Right lobe of liver (tissue), 6 donors: ENCODE results near the gene GNG11. TPM values are rescaled to one million over a fixed set of nuclear protein-coding genes. Genes with fewer than 3 reads are reported as not detected.
A peak's percentile ranks its signal among the peaks of the same experiment; 100 is the strongest.

Experiments
- ATAC-seq, 4 donors: fragments of 200-7000 bp; cut with Tn5 transposase; one replicate each; pipeline ENCODE4 v1.9.1; 2020; ENCODE audit warnings: mild to moderate bottlenecking in 4 of 4, moderate library complexity in 4 of 4
- DNase-seq, 3 donors: peaks; one replicate each; pipeline ENCODE4 v3.0.0-alpha.2; 2020
- H3K27ac ChIP-seq, 3 donors: fragments of 200-600 bp; one replicate each; pipeline ENCODE4 v1.8.0; 2022
- H3K27me3 ChIP-seq, 2 donors: fragments of 200-600 bp; one replicate each; pipeline ENCODE4 v1.8.0; 2022
- H3K36me3 ChIP-seq, 4 donors: fragments of 200-600 bp; sonication (generic) in 1 of 4; one replicate each; pipeline versions ENCODE4 v1.5.1 to v1.8.0; 2017 to 2022; ENCODE audit warnings: control low read depth in 1 of 4
- H3K4me1 ChIP-seq, 4 donors: fragments of 200-600 bp; sonication (generic) in 1 of 4; one replicate each; pipeline versions ENCODE4 v1.5.1 to v1.8.0; 2017 to 2022; ENCODE audit warnings: control low read depth in 1 of 4
- H3K4me3 ChIP-seq, 3 donors: fragments of 200-600 bp; one replicate each; pipeline ENCODE4 v1.8.0; 2022
- H3K9me3 ChIP-seq, 4 donors: fragments of 200-600 bp; sonication (generic) in 1 of 4; one replicate each; pipeline versions ENCODE4 v1.5.1 to v1.8.0; 2017 to 2022; ENCODE audit warnings: control low read depth in 1 of 4
- POLR2A ChIP-seq: fragments of 450-650 bp; IDR thresholded peaks from one replicate; pipeline ENCODE4 v1.6.1; 2017; ENCODE audit warnings: antibody characterized with exemption, mild to moderate bottlenecking
- WGBS: methylation state at CpG from one replicate; pipeline ENCODE4 v1.1.6; 2018; ENCODE audit warnings: low coverage, low lambda C conversion rate; ENCODE audit not compliant: insufficient coverage; ENCODE audit errors: missing lambda C conversion rate; 5-methylcytosine and 5-hydroxymethylcytosine counted together
- intact Hi-C, 2 donors: fragments of 100-400 bp; cut with DNase I; formaldehyde crosslinking; loops; one replicate each; pipeline versions ENCODE4 v1.11.2 to v1.14.1; 2022
- total RNA-seq, 6 experiments: library from RNA; depleted of rRNA in 2 of 6; stranded (reverse); fragments of >200 nt in 2 of 6; fragmentation: NEBNext Ultra II Directional in 3 of 6; extraction: Animal tissue kit (Norgen Biotek cat#: 25700) in 3 of 6; gene quantifications; one replicate each; pipeline versions ENCODE4 v1.1.0 to v1.2.4, GENCODE V29; 2016 to 2023
- TF ChIP-seq, protein P1 (sequence below), 4 donors: fragments of 200-600 bp in 3 of 4; fragments of 450-650 bp in 1 of 4; IDR thresholded peaks; one replicate each; pipeline versions ENCODE4 v1.5.1 to v1.8.0; 2016 to 2022; ENCODE audit warnings: antibody characterized with exemption in 4 of 4, mild to moderate bottlenecking in 2 of 4
- donor health status: DM: no; HTN: yes; CAD: no.
- donor health status: DM: no; HTN: no; CAD: no.
- donor health status: DM: no; HTN: no; CAD: no.
- donor health status: DM: no; HTN: yes; CAD: no.
- donor health status: DM: no; HTN: yes; CAD: no.

GNG11 gene
- total RNA-seq, 6 experiments from 2014 or later: 0.86 to 6.1 (median 4.0) TPM

DNA sequence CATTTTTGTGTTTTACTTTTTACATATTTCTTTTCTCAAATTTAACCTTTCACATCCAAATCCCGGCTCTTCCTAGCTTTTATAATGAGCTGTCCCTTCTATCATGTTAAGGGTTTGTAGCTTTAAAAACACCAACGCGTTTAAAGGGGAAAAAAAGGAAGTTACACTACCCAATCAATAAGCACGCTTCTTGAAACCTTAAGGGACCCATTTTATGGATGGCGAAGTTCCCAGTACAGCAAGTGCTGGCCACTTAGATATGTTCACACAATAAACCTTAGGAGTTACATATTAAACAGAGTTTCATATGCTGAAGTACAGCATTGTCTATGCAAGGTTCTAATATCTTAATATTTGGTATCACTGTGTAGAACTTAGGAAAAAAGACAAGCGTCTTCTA, 1.8 kb downstream of the GNG11 start:
- ATAC-seq (no peak), DNase-seq (no peak)
- peak overlapping the region; percentile 37 to 49 (median 46) for H3K4me3 ChIP-seq
- no peaks in the 10 kb centered on the region for H3K27me3 ChIP-seq
- H3K36me3 ChIP-seq: no peaks in the 10 kb centered on the region
- TF ChIP-seq, protein P1, sequence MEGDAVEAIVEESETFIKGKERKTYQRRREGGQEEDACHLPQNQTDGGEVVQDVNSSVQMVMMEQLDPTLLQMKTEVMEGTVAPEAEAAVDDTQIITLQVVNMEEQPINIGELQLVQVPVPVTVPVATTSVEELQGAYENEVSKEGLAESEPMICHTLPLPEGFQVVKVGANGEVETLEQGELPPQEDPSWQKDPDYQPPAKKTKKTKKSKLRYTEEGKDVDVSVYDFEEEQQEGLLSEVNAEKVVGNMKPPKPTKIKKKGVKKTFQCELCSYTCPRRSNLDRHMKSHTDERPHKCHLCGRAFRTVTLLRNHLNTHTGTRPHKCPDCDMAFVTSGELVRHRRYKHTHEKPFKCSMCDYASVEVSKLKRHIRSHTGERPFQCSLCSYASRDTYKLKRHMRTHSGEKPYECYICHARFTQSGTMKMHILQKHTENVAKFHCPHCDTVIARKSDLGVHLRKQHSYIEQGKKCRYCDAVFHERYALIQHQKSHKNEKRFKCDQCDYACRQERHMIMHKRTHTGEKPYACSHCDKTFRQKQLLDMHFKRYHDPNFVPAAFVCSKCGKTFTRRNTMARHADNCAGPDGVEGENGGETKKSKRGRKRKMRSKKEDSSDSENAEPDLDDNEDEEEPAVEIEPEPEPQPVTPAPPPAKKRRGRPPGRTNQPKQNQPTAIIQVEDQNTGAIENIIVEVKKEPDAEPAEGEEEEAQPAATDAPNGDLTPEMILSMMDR (IDR thresholded peaks at IDR 0.05): no peak
- TF ChIP-seq POLR2A: no peak
- intact Hi-C loops: no loop called here
- 42% methylated on average over 6 of the region's 6 CpGs for WGBS
- H3K9me3 ChIP-seq: no peaks in the 10 kb centered on the region
- peaks cover 0 to 4% (median 0%) of the 10 kb centered on the region in 4 donors for H3K4me1 ChIP-seq
- H3K27ac ChIP-seq: peak overlapping the region; percentile 4 to 34 (median 24)

DNA sequence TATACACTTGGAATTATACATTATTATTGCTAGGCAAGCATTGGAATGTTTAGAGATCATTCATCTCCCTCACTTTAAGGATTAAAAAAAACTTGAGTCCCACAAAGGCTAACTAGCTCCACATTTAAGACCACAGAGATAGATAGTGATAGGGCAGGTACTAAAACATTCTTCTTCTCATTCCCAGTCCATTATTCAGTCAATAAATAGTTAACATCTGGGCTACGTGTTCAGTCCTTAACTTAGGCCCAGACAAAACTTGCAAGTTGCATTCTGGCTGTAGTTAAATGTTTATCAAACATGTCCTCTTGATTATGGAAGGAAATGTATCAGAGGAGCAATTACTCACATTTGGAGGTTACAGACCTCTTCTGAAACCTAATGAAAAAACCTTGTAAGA, 2.4 kb downstream of the GNG11 start:
- peak overlapping the region; percentile 37 to 49 (median 46) for H3K4me3 ChIP-seq

DNA sequence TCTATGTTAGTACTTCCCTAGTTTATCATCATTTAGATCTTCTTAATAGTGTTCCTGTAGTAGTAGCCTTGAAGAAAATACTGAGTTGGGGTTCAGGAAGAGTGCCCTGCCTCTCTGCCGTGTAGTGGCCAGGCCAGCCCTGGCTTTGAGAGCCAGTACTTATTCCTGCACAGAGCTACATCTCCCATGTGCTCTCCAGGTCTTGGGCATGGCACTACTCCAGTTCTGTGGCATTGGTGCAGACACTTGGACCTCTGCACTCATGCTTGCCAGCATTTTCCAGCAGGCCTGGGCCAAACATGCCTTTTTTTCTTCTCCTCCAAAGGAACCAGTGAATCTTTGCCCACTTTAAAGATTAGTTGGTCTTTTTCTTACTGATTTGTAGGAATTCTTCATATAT, 5.3 kb downstream of the GNG11 start:
- Histone ChIP-seq H3K27ac (no peak overlapping the region), H3K4me3 (no peak overlapping the region), H3K4me1 (peaks cover 0 to 4% (median 0%) of the 10 kb centered on the region in 4 donors), H3K36me3 (no peaks in the 10 kb centered on the region), H3K27me3 (no peaks in the 10 kb centered on the region), H3K9me3 (no peaks in the 10 kb centered on the region)
- DNase-seq: no peak
- no peak for ATAC-seq
- intact Hi-C loops: no loop called here
- TF ChIP-seq, protein P1 (IDR thresholded peaks at IDR 0.05): no peak
- no peak for TF ChIP-seq POLR2A
- 50% methylated on average over 1 of the region's 1 CpG for WGBS

More for the DNA sequence above, 2.4 kb downstream of the GNG11 start:
- Histone ChIP-seq H3K4me1 (peaks cover 0 to 4% (median 0%) of the 10 kb centered on the region in 4 donors), H3K27ac (peak overlapping the region in 2 of 3 donors; percentile 4 to 24), H3K27me3 (no peaks in the 10 kb centered on the region), H3K36me3 (no peaks in the 10 kb centered on the region), H3K9me3 (no peaks in the 10 kb centered on the region)
- 31% methylated on average over 1 of the region's 1 CpG for WGBS
- ATAC-seq: no peak
- TF ChIP-seq, protein P1 (IDR thresholded peaks at IDR 0.05): no peak
- TF ChIP-seq POLR2A: no peak
- DNase-seq: no peak
- intact Hi-C loops: no loop called here

DNA sequence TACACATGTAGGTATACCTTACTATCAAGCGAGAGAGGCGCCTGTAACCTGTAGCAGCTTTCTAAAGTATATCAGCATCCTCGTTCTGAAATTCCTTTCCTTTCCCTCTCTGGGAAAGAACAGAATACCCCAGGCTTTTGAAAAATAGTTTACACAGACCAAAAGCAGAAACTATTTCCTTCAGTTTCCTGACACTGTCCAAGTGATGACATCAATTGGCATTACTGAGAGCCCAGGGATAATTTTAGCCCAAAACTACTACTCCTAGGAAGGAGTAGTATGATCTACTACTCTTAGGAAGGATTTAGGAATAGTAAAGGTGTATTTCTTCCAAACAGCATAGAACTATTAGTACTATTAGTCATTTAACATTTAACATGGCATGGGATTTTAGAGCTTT, 6.0 kb downstream of the GNG11 start:
- H3K4me1 ChIP-seq: no peaks in the 10 kb centered on the region
- no peaks in the 10 kb centered on the region for H3K9me3 ChIP-seq
- 46% methylated on average over 3 of the region's 3 CpGs for WGBS
- TF ChIP-seq, protein P1 (IDR thresholded peaks at IDR 0.05): no peak
- no peak for TF ChIP-seq POLR2A
- DNase-seq (no peak), ATAC-seq (no peak)
- no peaks in the 10 kb centered on the region for H3K27me3 ChIP-seq
- H3K27ac ChIP-seq: no peak overlapping the region
- H3K36me3 ChIP-seq: no peaks in the 10 kb centered on the region
- H3K4me3 ChIP-seq: no peak overlapping the region
- intact Hi-C loops: no loop called here

DNA sequence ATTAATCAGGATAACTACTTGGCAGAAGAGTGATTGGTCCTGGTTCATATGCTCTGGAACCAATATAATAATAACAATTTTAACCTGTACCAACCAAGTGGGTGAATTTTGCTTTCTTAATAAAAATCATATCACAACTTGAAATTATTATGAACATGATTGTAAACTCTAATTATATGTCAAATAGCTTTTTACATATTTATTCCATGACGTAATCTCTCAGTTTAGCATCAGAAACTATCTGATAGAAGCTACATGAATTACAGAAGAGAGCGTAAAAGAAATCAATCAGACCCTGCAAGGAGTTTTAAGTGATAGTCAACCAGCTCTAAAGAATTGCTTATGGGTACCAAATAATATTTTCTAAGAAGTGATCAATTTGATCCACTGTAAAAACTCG, 10.1 kb downstream of the GNG11 start:
- Histone ChIP-seq H3K4me3 (no peak overlapping the region), H3K9me3 (no peaks in the 10 kb centered on the region), H3K36me3 (no peaks in the 10 kb centered on the region), H3K4me1 (no peaks in the 10 kb centered on the region), H3K27ac (no peak overlapping the region), H3K27me3 (no peaks in the 10 kb centered on the region)
- intact Hi-C loops: no loop called here
- TF ChIP-seq POLR2A: no peak
- TF ChIP-seq, protein P1 (IDR thresholded peaks at IDR 0.05): no peak
- no peak for ATAC-seq
- WGBS: 63% methylated on average over 3 of the region's 3 CpGs
- DNase-seq: no peak
